ENCODE data around the gene CD27. TPM values are rescaled to one million over a fixed set of nuclear protein-coding genes. Genes with fewer than 3 reads are reported as not detected.

Gene CD27
- total and polyA plus RNA-seq, 2 donors (not counting 1 experiment from before 2014, with no cell fraction given) = 0.06 to 0.17 TPM

GRCh38 chr12:6492838-6493496, 48.2 kb downstream of the CD27 start, which contains the start of gene MRPL51:
Gene MRPL51, minus strand, starts transcription at chr12:6493262. Its CDS starts 126 bp downstream, at chr12:6493136.
- H3K27ac ChIP-seq (ENCODE audit: insufficient read depth, low read length) = peak within 1 kb of the TSS; percentile 95
- no peaks in the 10 kb centered on the region for H3K9me3 ChIP-seq (ENCODE audit: control insufficient read depth, insufficient read depth, low read depth, low read length)
- DNase-seq (ENCODE audit: low read depth in 2 of 2) = peak; percentile 93
- peak within 1 kb of the TSS; percentile 98 for H3K4me2 ChIP-seq (ENCODE audit: extremely low read depth, insufficient read depth, low read length)
- peaks cover 36% of the 10 kb centered on the region for H3K79me2 ChIP-seq (ENCODE audit: control insufficient read depth, insufficient read depth, low read length)
- H3K4me1 ChIP-seq (ENCODE audit: control insufficient read depth, extremely low read depth, insufficient read depth, low read length) = peaks cover 8% of the 10 kb centered on the region
- TF ChIP-seq EZH2 (IDR thresholded peaks at IDR 0.05; ENCODE audit: low read length, missing control alignments) (no peak), CTCF (conservative IDR thresholded peaks at IDR 0.05 in 1 of 2, IDR thresholded peaks at IDR 0.05 in 1 of 2; ENCODE audit: low read depth in 1 of 2, low read length in 2 of 2) (no peak)
- peak within 1 kb of the TSS; percentile 72 to 99 (median 78) for H3K4me3 ChIP-seq (replicated peaks in 1 of 4; ENCODE audit: control extremely low read depth in 1 of 4, insufficient read depth in 1 of 4, low read depth in 3 of 4, low read length in 4 of 4)
- peak within 1 kb of the TSS; percentile 85 for H2AFZ ChIP-seq (ENCODE audit: low read length)
- H3K9ac ChIP-seq (ENCODE audit: insufficient read depth, low read length) = peak within 1 kb of the TSS; percentile 70
- H4K20me1 ChIP-seq (ENCODE audit: control insufficient read depth, extremely low read depth, insufficient read depth, low read length) = no peaks in the 10 kb centered on the region
- H3K36me3 ChIP-seq (ENCODE audit: control insufficient read depth, insufficient read depth, low read length) = no peaks in the 10 kb centered on the region
- H3K27me3 ChIP-seq (ENCODE audit: control insufficient read depth, insufficient read depth, low read length) = no peaks in the 10 kb centered on the region

GRCh38 chr12:6493497-6494257, 48.9 kb downstream of the CD27 start, which contains the start of gene NCAPD2:
Gene NCAPD2, plus strand, starts transcription at chr12:6494102. Its CDS starts 997 bp downstream, at chr12:6495099.
- H3K4me2 ChIP-seq (ENCODE audit: extremely low read depth, insufficient read depth, low read length) = peak within 1 kb of the TSS; percentile 98
- peak; percentile 93 to 94 for DNase-seq (ENCODE audit: low read depth in 2 of 2)
- H3K36me3 ChIP-seq (ENCODE audit: control insufficient read depth, insufficient read depth, low read length) = no peaks in the 10 kb centered on the region
- no peaks in the 10 kb centered on the region for H3K27me3 ChIP-seq (ENCODE audit: control insufficient read depth, insufficient read depth, low read length)
- no peaks in the 10 kb centered on the region for H4K20me1 ChIP-seq (ENCODE audit: control insufficient read depth, extremely low read depth, insufficient read depth, low read length)
- H3K9ac ChIP-seq (ENCODE audit: insufficient read depth, low read length) = peak within 1 kb of the TSS; percentile 70
- peaks cover 8% of the 10 kb centered on the region for H3K4me1 ChIP-seq (ENCODE audit: control insufficient read depth, extremely low read depth, insufficient read depth, low read length)
- H3K27ac ChIP-seq (ENCODE audit: insufficient read depth, low read length) = peak within 1 kb of the TSS; percentile 95
- TF ChIP-seq EZH2 (IDR thresholded peaks at IDR 0.05; ENCODE audit: low read length, missing control alignments) (no peak), CTCF (conservative IDR thresholded peaks at IDR 0.05 in 1 of 2, IDR thresholded peaks at IDR 0.05 in 1 of 2; ENCODE audit: low read depth in 1 of 2, low read length in 2 of 2) (peak; percentile 8 to 9)
- H3K4me3 ChIP-seq (replicated peaks in 1 of 4; ENCODE audit: control extremely low read depth in 1 of 4, insufficient read depth in 1 of 4, low read depth in 3 of 4, low read length in 4 of 4) = peak within 1 kb of the TSS; percentile 72 to 99 (median 78)
- peaks cover 37% of the 10 kb centered on the region for H3K79me2 ChIP-seq (ENCODE audit: control insufficient read depth, insufficient read depth, low read length)
- H3K9me3 ChIP-seq (ENCODE audit: control insufficient read depth, insufficient read depth, low read depth, low read length) = no peaks in the 10 kb centered on the region
- H2AFZ ChIP-seq (ENCODE audit: low read length) = peak within 1 kb of the TSS; percentile 85

- Histone ChIP-seq H3K27ac (ENCODE audit: insufficient read depth, low read length) (peak overlapping the region; percentile 95), H3K9me3 (ENCODE audit: control insufficient read depth, insufficient read depth, low read depth, low read length) (no peaks in the 10 kb centered on the region), H4K20me1 (ENCODE audit: control insufficient read depth, extremely low read depth, insufficient read depth, low read length) (no peaks in the 10 kb centered on the region), H2AFZ (ENCODE audit: low read length) (peak overlapping the region; percentile 13), H3K27me3 (ENCODE audit: control insufficient read depth, insufficient read depth, low read length) (no peaks in the 10 kb centered on the region), H3K36me3 (ENCODE audit: control insufficient read depth, insufficient read depth, low read length) (peaks cover 4% of the 10 kb centered on the region), H3K4me2 (ENCODE audit: extremely low read depth, insufficient read depth, low read length) (peak overlapping the region; percentile 82), H3K4me1 (ENCODE audit: control insufficient read depth, extremely low read depth, insufficient read depth, low read length) (peaks cover 8% of the 10 kb centered on the region), H3K4me3 (replicated peaks in 1 of 4; ENCODE audit: control extremely low read depth in 1 of 4, insufficient read depth in 1 of 4, low read depth in 3 of 4, low read length in 4 of 4) (peak overlapping the region; percentile 45 to 98 (median 64)), H3K79me2 (ENCODE audit: control insufficient read depth, insufficient read depth, low read length) (peaks cover 40% of the 10 kb centered on the region), H3K9ac (ENCODE audit: insufficient read depth, low read length) (peak overlapping the region; percentile 4)
- DNase-seq (ENCODE audit: low read depth in 2 of 2) = no peak
- TF ChIP-seq EZH2 (IDR thresholded peaks at IDR 0.05; ENCODE audit: low read length, missing control alignments) (no peak), CTCF (conservative IDR thresholded peaks at IDR 0.05 in 1 of 2, IDR thresholded peaks at IDR 0.05 in 1 of 2; ENCODE audit: low read depth in 1 of 2, low read length in 2 of 2) (no peak)
These were observed 49.5 kb downstream of the CD27 start for GRCh38 chr12:6494258-6494743.
